H9 (cell line): ENCODE data around the gene WDR89. TPM values are rescaled to one million over a fixed set of nuclear protein-coding genes. Genes with fewer than 3 reads are reported as not detected.

Source experiments
- DNase-seq: peaks from one replicate; pipeline ENCODE4 v3.0.0-alpha.2; 2017
- H2AFZ ChIP-seq: one replicate; pipeline ENCODE4 v1.6.1; 2013; ENCODE audit warnings: mild to moderate bottlenecking, low read length, control low read depth, moderate library complexity
- H2AK5ac ChIP-seq: 2 replicates; pipeline ENCODE4 v1.6.1; 2013; ENCODE audit warnings: low read length, control low read depth, mixed read lengths; ENCODE audit not compliant: insufficient read length
- H2BK120ac ChIP-seq: one replicate; pipeline ENCODE4 v1.6.1; 2013; ENCODE audit warnings: low read depth, mild to moderate bottlenecking, low read length, control low read depth, inconsistent platforms; ENCODE audit not compliant: poor library complexity, severe bottlenecking
- H2BK12ac ChIP-seq: 2 replicates; pipeline ENCODE4 v1.6.1; 2013; ENCODE audit warnings: low read length, control low read depth, mixed read lengths, low read depth; ENCODE audit not compliant: insufficient read length
- H2BK15ac ChIP-seq: 2 replicates; pipeline ENCODE4 v1.6.1; 2013; ENCODE audit warnings: low read depth, low read length, control low read depth
- H2BK20ac ChIP-seq: one replicate; pipeline ENCODE4 v1.6.1; 2013; ENCODE audit warnings: low read depth, mild to moderate bottlenecking, low read length, control low read depth, inconsistent platforms; ENCODE audit not compliant: poor library complexity, severe bottlenecking
- H2BK5ac ChIP-seq: 2 replicates; pipeline ENCODE4 v1.6.1; 2013; ENCODE audit warnings: low read length, control low read depth, mixed read lengths; ENCODE audit not compliant: insufficient read length
- H3K14ac ChIP-seq: 2 replicates; pipeline ENCODE4 v1.6.1; 2013; ENCODE audit warnings: low read length, control low read depth; ENCODE audit not compliant: insufficient read depth
- H3K18ac ChIP-seq: 2 replicates; pipeline ENCODE4 v1.6.1; 2013; ENCODE audit warnings: low read depth, mild to moderate bottlenecking, mixed read lengths, low read length, control low read depth; ENCODE audit not compliant: insufficient read length
- H3K23ac ChIP-seq: 2 replicates; pipeline ENCODE4 v1.6.1; 2013; ENCODE audit warnings: low read length, control low read depth, mixed read lengths, low read depth; ENCODE audit not compliant: insufficient read length
- H3K23me2 ChIP-seq: 2 replicates; pipeline ENCODE4 v1.6.1; 2013; ENCODE audit warnings: low read depth, mild to moderate bottlenecking, mixed read lengths, low read length, control low read depth; ENCODE audit not compliant: insufficient read length, poor library complexity, severe bottlenecking
- H3K27ac ChIP-seq: 2 replicates; pipeline ENCODE4 v1.5.1; 2013; ENCODE audit warnings: low read length, control low read depth, mixed read lengths, low read depth; ENCODE audit not compliant: insufficient read length
- H3K27me3 ChIP-seq: 2 replicates; pipeline ENCODE4 v1.6.1; 2013; ENCODE audit warnings: low read length, control low read depth, inconsistent platforms; ENCODE audit not compliant: insufficient read depth
- H3K4ac ChIP-seq: 2 replicates; pipeline ENCODE4 v1.6.1; 2013; ENCODE audit warnings: low read depth, mild to moderate bottlenecking, control low read depth, inconsistent platforms, low read length, moderate library complexity
- H3K4me1 ChIP-seq: 2 replicates; pipeline ENCODE4 v1.6.1; 2013; ENCODE audit warnings: low read length, control low read depth, inconsistent platforms; ENCODE audit not compliant: insufficient read depth
- H3K4me2 ChIP-seq: 2 replicates; pipeline ENCODE4 v1.6.1; 2013; ENCODE audit warnings: low read length, control low read depth, mixed read lengths; ENCODE audit not compliant: insufficient read length, insufficient read depth
- H3K56ac ChIP-seq: 2 replicates; pipeline ENCODE4 v1.6.1; 2013; ENCODE audit warnings: low read depth, mild to moderate bottlenecking, mixed read lengths, low read length, control low read depth; ENCODE audit not compliant: insufficient read length
- H3K79me1 ChIP-seq: 2 replicates; pipeline ENCODE4 v1.6.1; 2013; ENCODE audit warnings: low read depth, mild to moderate bottlenecking, moderate library complexity, low read length, control low read depth, inconsistent platforms; ENCODE audit not compliant: insufficient read depth, poor library complexity, severe bottlenecking
- H3K79me2 ChIP-seq: 2 replicates; pipeline ENCODE4 v1.6.1; 2013; ENCODE audit warnings: low read length, control low read depth, inconsistent platforms; ENCODE audit not compliant: insufficient read depth
- H3K9ac ChIP-seq: 2 replicates; pipeline ENCODE4 v1.6.1; 2013; ENCODE audit warnings: low read length, control low read depth, mixed read lengths; ENCODE audit not compliant: insufficient read length; ENCODE audit errors: extremely low read depth
- H3K9me3 ChIP-seq: one replicate; pipeline ENCODE4 v1.6.1; 2013; ENCODE audit warnings: low read depth, low read length, inconsistent platforms; ENCODE audit not compliant: control insufficient read depth
- H3T11ph ChIP-seq: one replicate; pipeline ENCODE4 v1.6.1; 2013; ENCODE audit warnings: mild to moderate bottlenecking, low read length, control low read depth, inconsistent platforms
- H4K20me1 ChIP-seq: one replicate; pipeline ENCODE4 v1.6.1; 2013; ENCODE audit not compliant: control insufficient read depth, insufficient read length, insufficient read depth
- H4K5ac ChIP-seq: 2 replicates; pipeline ENCODE4 v1.6.1; 2013; ENCODE audit warnings: low read depth, mild to moderate bottlenecking, mixed read lengths, low read length, control low read depth; ENCODE audit not compliant: insufficient read length
- H4K8ac ChIP-seq: replicated peaks from 2 replicates; pipeline ENCODE4 v1.6.1; 2013; ENCODE audit warnings: low read length, control low read depth, mixed read lengths, low read depth; ENCODE audit not compliant: insufficient read length
- H4K91ac ChIP-seq: 2 replicates; pipeline ENCODE4 v1.6.1; 2013; ENCODE audit warnings: low read depth, mild to moderate bottlenecking, moderate library complexity, mixed read lengths, low read length, control low read depth; ENCODE audit not compliant: insufficient read length
- H3K27ac Mint-ChIP-seq, 3 experiments: 2 replicates in 2 of 3; 3 replicates in 1 of 3; pipeline ENCODE4 v1.8.0; 2020 to 2021; ENCODE audit warnings: mixed read lengths in 3 of 3, mild to moderate bottlenecking in 1 of 3, moderate library complexity in 1 of 3
- H3K27me3 Mint-ChIP-seq: 2 replicates; pipeline ENCODE4 v1.8.0; 2021; ENCODE audit warnings: low read depth, mild to moderate bottlenecking, moderate library complexity, mixed read lengths
- H3K36me3 Mint-ChIP-seq, 3 experiments: 2 replicates in 2 of 3; 3 replicates in 1 of 3; pipeline ENCODE4 v1.8.0; 2020 to 2021; ENCODE audit warnings: low read depth in 3 of 3, mixed read lengths in 3 of 3; ENCODE audit not compliant: insufficient read depth in 1 of 3
- H3K4me1 Mint-ChIP-seq, 2 experiments: 2 replicates each; pipeline ENCODE4 v1.8.0; 2020; ENCODE audit warnings: mixed read lengths in 2 of 2
- H3K4me3 Mint-ChIP-seq, 2 experiments: 2 replicates in 1 of 2; 3 replicates in 1 of 2; pipeline ENCODE4 v1.8.0; 2020 to 2021; ENCODE audit warnings: mild to moderate bottlenecking in 2 of 2, mixed read lengths in 2 of 2, moderate library complexity in 1 of 2
- H3K9me3 Mint-ChIP-seq, 2 experiments: 2 replicates in 1 of 2; 3 replicates in 1 of 2; pipeline ENCODE4 v1.8.0; 2020; ENCODE audit warnings: mild to moderate bottlenecking in 2 of 2, mixed read lengths in 2 of 2, moderate library complexity in 1 of 2
- CTCF ChIP-seq: fragments of 200-600 bp; sonication (generic); conservative IDR thresholded peaks from 3 replicates; pipeline ENCODE4 v1.8.0; 2021; ENCODE audit warnings: antibody characterized with exemption, mild to moderate bottlenecking
- WGBS: extraction: QIAGEN DNeasy Blood & Tissue Kit; methylation state at CpG from one replicate; pipeline ENCODE4 v1.1.7; 2013; ENCODE audit warnings: missing lambda C conversion rate, low lambda C conversion rate, mixed read lengths; ENCODE audit not compliant: insufficient read length; ENCODE audit errors: extremely low coverage; 5-methylcytosine and 5-hydroxymethylcytosine counted together
- total RNA-seq: library from RNA; stranded (reverse); gene quantifications from 2 replicates; pipeline ENCODE4 v1.2.1, GENCODE V29; 2021

WDR89 gene
- total RNA-seq, 1 experiment from 2014 or later = 24.0 TPM

- Histone ChIP-seq H3K14ac (no peak overlapping the region), H2BK15ac (no peak overlapping the region), H2BK12ac (no peak overlapping the region), H4K5ac (no peak overlapping the region), H3K27ac (no peak overlapping the region), H3K79me2 (no peaks in the 10 kb centered on the region), H3K23ac (no peak overlapping the region), H3K56ac (no peak overlapping the region), H2AK5ac (no peak overlapping the region), H3K18ac (no peak overlapping the region), H3K9ac (no peak overlapping the region), H2BK120ac (no peak overlapping the region), H3K4me2 (no peak overlapping the region), H3K4ac (no peak overlapping the region), H2AFZ (no peak overlapping the region), H2BK20ac (no peak overlapping the region), H4K20me1 (no peaks in the 10 kb centered on the region), H3K9me3 (peaks cover 15% of the 10 kb centered on the region), H3K79me1 (peaks cover 3% of the 10 kb centered on the region), H3T11ph (no peak overlapping the region), H3K4me1 (no peaks in the 10 kb centered on the region), H3K23me2 (no peaks in the 10 kb centered on the region), H4K91ac (no peak overlapping the region), H2BK5ac (no peak overlapping the region), H4K8ac (no peak overlapping the region), H3K27me3 (no peaks in the 10 kb centered on the region)
- Mint-ChIP-seq H3K36me3 (peaks cover 54 to 72% (median 70%) of the 10 kb centered on the region in 3 experiments), H3K4me1 (no peaks in the 10 kb centered on the region), H3K27ac (no peak overlapping the region), H3K4me3 (no peak overlapping the region), H3K9me3 (peaks cover 34 to 48% of the 10 kb centered on the region in 2 experiments), H3K27me3 (peaks cover 5% of the 10 kb centered on the region)
- DNase-seq = no peak
- no peak for TF ChIP-seq CTCF
- no CpG with 5 or more reads among the region's 4 CpGs for WGBS
Observed at GRCh38 chr14:63596998-63597658, 44.5 kb downstream of the WDR89 start.
